Body of pancreas (tissue), 4 donors: Measurements from ENCODE around the gene CCDC91. TPM values are rescaled to one million over a fixed set of nuclear protein-coding genes. Genes with fewer than 3 reads are reported as not detected.

Source experiments
- ATAC-seq: fragments of 150-250 bp; one replicate; pipeline ENCODE4 v1.9.1; 2016
- DNase-seq, 4 donors: peaks; one replicate each; pipeline ENCODE4 v3.0.0-alpha.2; 2019
- H3K27ac ChIP-seq, 4 donors: fragments of 200-600 bp; sonication (generic); 1 replicate in 3 of 4; 2 replicates in 1 of 4; pipeline versions ENCODE4 v1.5.1 to v1.6.1; 2016 to 2019; ENCODE audit warnings: mild to moderate bottlenecking in 1 of 4, mixed read lengths in 1 of 4, moderate library complexity in 1 of 4
- H3K27me3 ChIP-seq, 2 donors: fragments of 200-600 bp; sonication (generic); one replicate each; pipeline ENCODE4 v1.6.0; 2016; ENCODE audit warnings: mild to moderate bottlenecking in 1 of 2
- H3K36me3 ChIP-seq, 2 donors: fragments of 200-600 bp; sonication (generic); replicated peaks in 1 of 2; 2 replicates each; pipeline ENCODE4 v1.5.1; 2016; ENCODE audit warnings: low read depth in 2 of 2; ENCODE audit not compliant: insufficient read depth in 1 of 2
- H3K4me1 ChIP-seq: fragments of 200-600 bp; sonication (generic); one replicate; pipeline ENCODE4 v1.6.0; 2016
- H3K4me3 ChIP-seq, 2 donors: fragments of 200-600 bp; sonication (generic); 1 replicate in 1 of 2; 2 replicates in 1 of 2; pipeline ENCODE4 v1.5.1; 2016 to 2019
- H3K9me3 ChIP-seq, 3 donors: fragments of 200-600 bp; sonication (generic); 1 replicate in 2 of 3; 2 replicates in 1 of 3; pipeline ENCODE4 v1.5.1; 2016
- POLR2A ChIP-seq, 3 donors: fragments of 450-650 bp; IDR thresholded peaks; one replicate each; pipeline ENCODE4 v1.6.1; 2016; ENCODE audit warnings: antibody characterized with exemption in 3 of 3, mild to moderate bottlenecking in 2 of 3
- WGBS, 2 donors: methylation state at CpG; one replicate each; pipeline ENCODE4 v1.1.5; 2017; 5-methylcytosine and 5-hydroxymethylcytosine counted together
- intact Hi-C: fragments of 100-400 bp; cut with DNase I; formaldehyde crosslinking; loops from one replicate; pipeline ENCODE4 v1.15.1; 2023
- total RNA-seq, 2 donors: library from RNA; depleted of rRNA; stranded (reverse); fragments of >200 nt; gene quantifications; one replicate each; pipeline ENCODE4 v1.1.0, GENCODE V29; 2016
- TF ChIP-seq, protein P1 (sequence below), 7 experiments: fragments of 450-650 bp in 4 of 7; fragments of 200-600 bp in 3 of 7; sonication (generic) in 3 of 7; IDR thresholded peaks; one replicate each; pipeline ENCODE4 v1.5.1; 2016 to 2019; ENCODE audit warnings: antibody characterized with exemption in 7 of 7

Gene CCDC91
- total RNA-seq, 2 donors from 2014 or later: 31.9 to 35.6 TPM

GRCh38 chr12:28234444-28234843, 44.2 kb downstream of the CCDC91 start:
- no peak for TF ChIP-seq POLR2A (IDR thresholded peaks at IDR 0.05)
- no peaks in the 10 kb centered on the region for H3K36me3 ChIP-seq
- no peak for ATAC-seq
- no peaks in the 10 kb centered on the region for H3K9me3 ChIP-seq
- no peak for DNase-seq
- no peak overlapping the region for H3K4me3 ChIP-seq
- intact Hi-C loops: no loop called here
- H3K4me1 ChIP-seq: peaks cover 24% of the 10 kb centered on the region
- H3K27me3 ChIP-seq: no peaks in the 10 kb centered on the region
- no peak overlapping the region for H3K27ac ChIP-seq

GRCh38 chr12:28235015-28235414, 44.8 kb downstream of the CCDC91 start:
- H3K36me3 ChIP-seq: no peaks in the 10 kb centered on the region
- 72 to 75% methylated on average over 1 of the region's 1 CpG for WGBS, 2 donors
- no peak overlapping the region for H3K27ac ChIP-seq
- H3K27me3 ChIP-seq: no peaks in the 10 kb centered on the region
- peaks cover 18% of the 10 kb centered on the region for H3K4me1 ChIP-seq
- no peak overlapping the region for H3K4me3 ChIP-seq
- TF ChIP-seq POLR2A (IDR thresholded peaks at IDR 0.05): no peak
- TF ChIP-seq, protein P1, sequence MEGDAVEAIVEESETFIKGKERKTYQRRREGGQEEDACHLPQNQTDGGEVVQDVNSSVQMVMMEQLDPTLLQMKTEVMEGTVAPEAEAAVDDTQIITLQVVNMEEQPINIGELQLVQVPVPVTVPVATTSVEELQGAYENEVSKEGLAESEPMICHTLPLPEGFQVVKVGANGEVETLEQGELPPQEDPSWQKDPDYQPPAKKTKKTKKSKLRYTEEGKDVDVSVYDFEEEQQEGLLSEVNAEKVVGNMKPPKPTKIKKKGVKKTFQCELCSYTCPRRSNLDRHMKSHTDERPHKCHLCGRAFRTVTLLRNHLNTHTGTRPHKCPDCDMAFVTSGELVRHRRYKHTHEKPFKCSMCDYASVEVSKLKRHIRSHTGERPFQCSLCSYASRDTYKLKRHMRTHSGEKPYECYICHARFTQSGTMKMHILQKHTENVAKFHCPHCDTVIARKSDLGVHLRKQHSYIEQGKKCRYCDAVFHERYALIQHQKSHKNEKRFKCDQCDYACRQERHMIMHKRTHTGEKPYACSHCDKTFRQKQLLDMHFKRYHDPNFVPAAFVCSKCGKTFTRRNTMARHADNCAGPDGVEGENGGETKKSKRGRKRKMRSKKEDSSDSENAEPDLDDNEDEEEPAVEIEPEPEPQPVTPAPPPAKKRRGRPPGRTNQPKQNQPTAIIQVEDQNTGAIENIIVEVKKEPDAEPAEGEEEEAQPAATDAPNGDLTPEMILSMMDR (IDR thresholded peaks at IDR 0.05): no peak
- no peak for ATAC-seq
- no peak for DNase-seq
- no peaks in the 10 kb centered on the region for H3K9me3 ChIP-seq
- intact Hi-C loops: no loop called here

DNA sequence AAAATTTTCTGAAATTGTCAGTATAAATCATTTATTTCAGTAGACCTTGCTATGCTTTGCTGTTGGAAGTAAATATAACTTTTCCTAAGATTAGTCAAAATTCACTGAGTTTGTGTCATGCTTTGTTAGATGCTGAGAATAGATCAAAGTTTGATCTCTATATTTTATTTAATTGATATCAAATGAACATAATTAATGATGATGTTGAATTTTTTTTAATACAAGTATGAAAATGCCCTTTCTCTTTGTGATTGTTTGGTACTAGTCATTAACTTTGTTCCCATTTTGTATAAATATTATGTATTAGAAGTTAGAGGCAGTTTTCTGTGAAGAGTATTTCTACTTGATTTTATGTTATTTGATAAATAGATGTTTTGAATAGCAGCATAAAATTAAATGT, 45.7 kb downstream of the CCDC91 start:
- H3K4me1 ChIP-seq: peaks cover 11% of the 10 kb centered on the region
- no peaks in the 10 kb centered on the region for H3K27me3 ChIP-seq
- DNase-seq (no peak), ATAC-seq (no peak)
- no peaks in the 10 kb centered on the region for H3K36me3 ChIP-seq
- H3K9me3 ChIP-seq: no peaks in the 10 kb centered on the region
- no peak for TF ChIP-seq POLR2A (IDR thresholded peaks at IDR 0.05)
- TF ChIP-seq, protein P1 (IDR thresholded peaks at IDR 0.05): no peak
- intact Hi-C loops: no loop called here
- no peak overlapping the region for H3K27ac ChIP-seq
- H3K4me3 ChIP-seq: no peak overlapping the region

GRCh38 chr12:28237423-28237822, 47.2 kb downstream of the CCDC91 start:
- no peak for DNase-seq
- no peaks in the 10 kb centered on the region for H3K4me1 ChIP-seq
- intact Hi-C loops: no loop called here
- TF ChIP-seq, protein P1 (IDR thresholded peaks at IDR 0.05): no peak
- no peak for TF ChIP-seq POLR2A (IDR thresholded peaks at IDR 0.05)
- H3K36me3 ChIP-seq: no peaks in the 10 kb centered on the region
- H3K4me3 ChIP-seq: no peak overlapping the region
- no peaks in the 10 kb centered on the region for H3K9me3 ChIP-seq
- no peak for ATAC-seq
- no peak overlapping the region for H3K27ac ChIP-seq
- H3K27me3 ChIP-seq: no peaks in the 10 kb centered on the region

DNA sequence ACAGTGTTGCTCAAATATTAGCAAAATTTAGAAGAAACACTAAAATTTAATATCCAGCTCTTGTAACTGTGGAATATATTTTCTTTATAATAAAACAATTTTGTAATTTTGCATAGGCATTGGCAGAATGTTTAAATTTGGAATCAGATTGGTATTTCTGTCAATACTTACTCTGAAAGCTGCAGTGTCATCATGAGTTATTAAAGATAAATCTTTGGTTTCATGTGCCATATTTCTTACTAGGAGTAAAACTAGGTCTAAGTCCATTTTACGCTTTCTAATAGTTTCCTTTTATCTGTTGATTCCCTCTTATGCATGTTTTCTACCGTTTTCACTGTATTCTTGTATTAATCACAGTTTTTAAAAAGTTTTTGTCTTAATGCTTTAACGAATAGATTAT, 49.7 kb downstream of the CCDC91 start:
- no peaks in the 10 kb centered on the region for H3K9me3 ChIP-seq

More for the DNA sequence above, 49.7 kb downstream of the CCDC91 start:
- intact Hi-C loops: no loop called here
- no peaks in the 10 kb centered on the region for H3K36me3 ChIP-seq
- no peaks in the 10 kb centered on the region for H3K4me1 ChIP-seq
- H3K27me3 ChIP-seq: no peaks in the 10 kb centered on the region
- DNase-seq: no peak
- no peak for ATAC-seq
- TF ChIP-seq POLR2A (IDR thresholded peaks at IDR 0.05): no peak
- TF ChIP-seq, protein P1 (IDR thresholded peaks at IDR 0.05): no peak
- no peak overlapping the region for H3K27ac ChIP-seq
- 76 to 80% methylated on average over 3 of the region's 3 CpGs for WGBS, 2 donors
- H3K4me3 ChIP-seq: no peak overlapping the region
